ENCODE data around the gene SMIM29. TPM values are rescaled to one million over a fixed set of nuclear protein-coding genes. Genes with fewer than 3 reads are reported as not detected.

SMIM29 gene
- total and polyA plus RNA-seq, 2 experiments from 2014 or later, result 9.2 to 33.8 TPM

GRCh38 chr6:34232901-34233300 lies 15.9 kb downstream of the SMIM29 start:
- Histone ChIP-seq H3K9me2 (replicated peaks; ENCODE audit: insufficient read depth) (no peaks in the 10 kb centered on the region), H3K27me3 (no peaks in the 10 kb centered on the region), H3K79me2 (peaks cover 3% of the 10 kb centered on the region), H3K36me3 (replicated peaks; ENCODE audit: insufficient read depth, low read depth) (no peaks in the 10 kb centered on the region), H3K9me3 (ENCODE audit: low read depth) (no peaks in the 10 kb centered on the region), H2AFZ (no peak overlapping the region), H4K20me1 (ENCODE audit: insufficient read depth, poor library complexity, severe bottlenecking) (no peaks in the 10 kb centered on the region), H3K4me2 (no peak overlapping the region), H3K27ac (no peak overlapping the region), H3K4me1 (ENCODE audit: insufficient read depth) (peaks cover 11% of the 10 kb centered on the region), H3K4me3 (no peak overlapping the region)
- TF ChIP-seq EZH2phosphoT487 (IDR thresholded peaks at IDR 0.05; ENCODE audit: low read depth, severe bottlenecking, unreplicated experiment), result no peak
- no peak for TF ChIP-seq EZH2 (IDR thresholded peaks at IDR 0.05; ENCODE audit: borderline replicate concordance)
- TF ChIP-seq CTCF (IDR thresholded peaks at IDR 0.05; ENCODE audit: poor library complexity), result no peak
- 83% methylated on average over 5 of the region's 5 CpGs for WGBS (ENCODE audit: low lambda C conversion rate, missing lambda C conversion rate)
- DNase-seq (ENCODE audit: low spot score), result no peak

GRCh38 chr6:34231566-34232336 lies 17.1 kb downstream of the SMIM29 start:
- Histone ChIP-seq H3K9me2 (replicated peaks; ENCODE audit: insufficient read depth) (no peaks in the 10 kb centered on the region), H3K4me3 (no peak overlapping the region), H3K36me3 (replicated peaks; ENCODE audit: insufficient read depth, low read depth) (no peaks in the 10 kb centered on the region), H3K4me2 (no peak overlapping the region), H2AFZ (no peak overlapping the region), H4K20me1 (ENCODE audit: insufficient read depth, poor library complexity, severe bottlenecking) (no peaks in the 10 kb centered on the region), H3K9me3 (ENCODE audit: low read depth) (no peaks in the 10 kb centered on the region), H3K27ac (no peak overlapping the region), H3K4me1 (ENCODE audit: insufficient read depth) (peaks cover 11% of the 10 kb centered on the region), H3K79me2 (no peaks in the 10 kb centered on the region), H3K27me3 (no peaks in the 10 kb centered on the region)
- TF ChIP-seq CTCF (IDR thresholded peaks at IDR 0.05; ENCODE audit: poor library complexity), result no peak
- TF ChIP-seq EZH2 (IDR thresholded peaks at IDR 0.05; ENCODE audit: borderline replicate concordance), result no peak
- TF ChIP-seq EZH2phosphoT487 (IDR thresholded peaks at IDR 0.05; ENCODE audit: low read depth, severe bottlenecking, unreplicated experiment), result no peak
- 95% methylated on average over 17 of the region's 17 CpGs for WGBS (ENCODE audit: low lambda C conversion rate, missing lambda C conversion rate)
- DNase-seq (ENCODE audit: low spot score), result no peak

- Histone ChIP-seq H3K9me2 (replicated peaks; ENCODE audit: insufficient read depth) (no peaks in the 10 kb centered on the region), H4K20me1 (ENCODE audit: insufficient read depth, poor library complexity, severe bottlenecking) (no peaks in the 10 kb centered on the region), H3K27me3 (no peaks in the 10 kb centered on the region), H3K4me3 (no peak overlapping the region), H3K36me3 (replicated peaks; ENCODE audit: insufficient read depth, low read depth) (no peaks in the 10 kb centered on the region), H3K79me2 (no peaks in the 10 kb centered on the region), H3K4me2 (no peak overlapping the region), H3K27ac (no peak overlapping the region), H3K9me3 (ENCODE audit: low read depth) (no peaks in the 10 kb centered on the region), H2AFZ (no peak overlapping the region), H3K4me1 (ENCODE audit: insufficient read depth) (peaks cover 4% of the 10 kb centered on the region)
- no peak for DNase-seq (ENCODE audit: low spot score)
- WGBS (ENCODE audit: low lambda C conversion rate, missing lambda C conversion rate), result 94% methylated on average over 5 of the region's 5 CpGs
- TF ChIP-seq CTCF (IDR thresholded peaks at IDR 0.05; ENCODE audit: poor library complexity), result no peak
- no peak for TF ChIP-seq EZH2phosphoT487 (IDR thresholded peaks at IDR 0.05; ENCODE audit: low read depth, severe bottlenecking, unreplicated experiment)
- no peak for TF ChIP-seq EZH2 (IDR thresholded peaks at IDR 0.05; ENCODE audit: borderline replicate concordance)
Observed at GRCh38 chr6:34230653-34231371, 18.0 kb downstream of the SMIM29 start.
